PC-3 (cell line): ENCODE measurements around the gene HMCN2. TPM values are rescaled to one million over a fixed set of nuclear protein-coding genes. Genes with fewer than 3 reads are reported as not detected.

Source experiments
- ATAC-seq: fragments of 200-7000 bp; cut with Tn5 transposase; 2 replicates; pipeline ENCODE4 v1.9.1; 2020; ENCODE audit warnings: mild to moderate bottlenecking, moderate library complexity
- BruUV-seq: library from RNA; stranded (reverse); fragments of 400-500 nt; replicated peaks from 2 replicates; lab custom pipeline; 2021; lab: Mats Ljungman, UMichigan
- CTCF ChIA-PET: fragments of 300-600 bp; sonication (Branson Sonifier 250); formaldehyde crosslinking; loops from one replicate; lab custom pipeline; 2022; ENCODE audit warnings: antibody characterized with exemption; lab: Charles Lee
- POLR2A ChIA-PET: fragments of 300-600 bp; sonication (Branson Sonifier 250); formaldehyde crosslinking; loops from one replicate; lab custom pipeline; 2022; ENCODE audit warnings: antibody characterized with exemption; ENCODE audit not compliant: unreplicated experiment; lab: Charles Lee
- DNase-seq: peaks from one replicate; pipeline ENCODE4 v3.0.0-alpha.2; 2015
- H2AFZ ChIP-seq: fragments of 300-600 bp; sonication (generic); 2 replicates; pipeline ENCODE4 v1.6.0; 2016; ENCODE audit warnings: antibody characterized with exemption, low read length
- H3F3A ChIP-seq: fragments of 300-600 bp; sonication (generic); one replicate; pipeline ENCODE4 v1.6.0; 2017; ENCODE audit warnings: antibody characterized with exemption, low read length, control low read depth, mild to moderate bottlenecking; ENCODE audit not compliant: unreplicated experiment
- H3K27ac ChIP-seq: fragments of 300-600 bp; sonication (generic); 2 replicates; pipeline ENCODE4 v1.5.1; 2016; ENCODE audit warnings: mild to moderate bottlenecking, low read length
- H3K27me3 ChIP-seq: fragments of 300-600 bp; sonication (generic); 2 replicates; pipeline ENCODE4 v1.6.1; 2016; ENCODE audit warnings: low read length, mixed read lengths
- H3K36me3 ChIP-seq: fragments of 300-600 bp; sonication (generic); 2 replicates; pipeline ENCODE4 v1.6.1; 2016; ENCODE audit warnings: low read depth, mixed run types, low read length, mixed read lengths
- H3K4me1 ChIP-seq: fragments of 300-600 bp; sonication (generic); 2 replicates; pipeline ENCODE4 v1.5.1; 2016; ENCODE audit warnings: low read length; ENCODE audit not compliant: insufficient read depth
- H3K4me2 ChIP-seq: fragments of 300-600 bp; sonication (generic); 2 replicates; pipeline ENCODE4 v1.6.0; 2016; ENCODE audit warnings: low read length
- H3K4me3 ChIP-seq: fragments of 300-600 bp; sonication (generic); 2 replicates; pipeline ENCODE4 v1.5.1; 2016; ENCODE audit warnings: mild to moderate bottlenecking, low read length, mixed read lengths
- H3K79me2 ChIP-seq: fragments of 300-600 bp; sonication (generic); 2 replicates; pipeline ENCODE4 v1.6.1; 2017; ENCODE audit warnings: low read length, mixed read lengths
- H3K9ac ChIP-seq: fragments of 300-600 bp; sonication (generic); 2 replicates; pipeline ENCODE4 v1.6.0; 2016; ENCODE audit warnings: mild to moderate bottlenecking, low read length
- H3K9me2 ChIP-seq: fragments of 300-600 bp; sonication (generic); replicated peaks from 2 replicates; pipeline ENCODE4 v1.6.1; 2016; ENCODE audit warnings: mixed run types, low read length, mixed read lengths
- H3K9me3 ChIP-seq: fragments of 300-600 bp; sonication (generic); 2 replicates; pipeline ENCODE4 v1.6.1; 2016; ENCODE audit warnings: low read length, mixed read lengths
- H4K20me1 ChIP-seq: fragments of 300-600 bp; sonication (generic); 2 replicates; pipeline ENCODE4 v1.6.1; 2016; ENCODE audit warnings: low read length, mixed read lengths
- EZH2 ChIP-seq: fragments of 300-600 bp; sonication (generic); IDR thresholded peaks from one replicate; pipeline ENCODE4 v1.6.1; 2017; ENCODE audit warnings: antibody characterized with exemption, mild to moderate bottlenecking, low read length; ENCODE audit not compliant: unreplicated experiment
- EZH2phosphoT487 ChIP-seq: fragments of 300-600 bp; sonication (generic); IDR thresholded peaks from 2 replicates; pipeline ENCODE4 v1.6.1; 2018; ENCODE audit warnings: mild to moderate bottlenecking, antibody characterized with exemption, low read length, borderline replicate concordance
- intact Hi-C: fragments of 100-400 bp; cut with micrococcal nuclease; formaldehyde crosslinking; loops from 2 replicates; pipeline ENCODE4 v1.9.0; 2023
- total RNA-seq: library from RNA; depleted of rRNA; stranded (reverse); fragments of >200 nt; gene quantifications from 2 replicates; pipeline ENCODE4 v1.2.3, GENCODE V29; 2014
- TF ChIP-seq, protein P1 (sequence below): fragments of 300-600 bp; sonication (generic); conservative IDR thresholded peaks from 2 replicates; pipeline ENCODE4 v1.5.1; 2017; ENCODE audit warnings: antibody characterized with exemption, low read depth, mild to moderate bottlenecking, low read length

The HMCN2 gene
- total RNA-seq, 1 experiment from 2014 or later: 0.11 TPM

DNA sequence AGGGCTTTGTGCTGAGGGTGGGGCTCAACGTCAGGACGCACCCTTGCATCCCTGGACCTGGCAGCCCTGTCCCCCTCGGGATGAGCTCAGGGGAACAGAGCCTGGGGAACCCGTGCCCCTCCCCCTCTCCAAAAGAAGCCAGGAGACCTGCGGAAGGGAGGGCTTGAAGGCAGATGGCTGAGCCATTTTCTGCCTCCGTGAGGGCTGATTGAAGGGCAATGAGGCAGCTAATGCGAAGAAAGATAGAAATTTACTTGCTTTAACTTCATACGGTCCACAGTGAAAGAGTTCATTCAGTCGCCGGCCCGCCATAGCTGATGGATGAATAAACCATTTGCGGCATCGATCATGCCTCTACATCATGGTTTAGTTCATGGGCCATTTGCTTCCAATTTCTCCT, 208.0 kb downstream of the HMCN2 start:
- ChIA-PET CTCF (no interaction called here), POLR2A (no interaction called here)
- Histone ChIP-seq H3K27me3 (no peaks in the 10 kb centered on the region), H3K36me3 (no peaks in the 10 kb centered on the region), H3F3A (no peaks in the 10 kb centered on the region), H3K4me1 (no peaks in the 10 kb centered on the region), H3K79me2 (no peaks in the 10 kb centered on the region), H3K4me2 (no peak overlapping the region), H3K9ac (no peak overlapping the region), H4K20me1 (no peaks in the 10 kb centered on the region), H2AFZ (no peak overlapping the region), H3K27ac (no peak overlapping the region), H3K9me2 (no peaks in the 10 kb centered on the region), H3K4me3 (no peak overlapping the region), H3K9me3 (no peaks in the 10 kb centered on the region)
- ATAC-seq: no peak
- BruUV-seq: no TSS peak
- TF ChIP-seq EZH2phosphoT487 (no peak), EZH2 (no peak)
- TF ChIP-seq, protein P1, sequence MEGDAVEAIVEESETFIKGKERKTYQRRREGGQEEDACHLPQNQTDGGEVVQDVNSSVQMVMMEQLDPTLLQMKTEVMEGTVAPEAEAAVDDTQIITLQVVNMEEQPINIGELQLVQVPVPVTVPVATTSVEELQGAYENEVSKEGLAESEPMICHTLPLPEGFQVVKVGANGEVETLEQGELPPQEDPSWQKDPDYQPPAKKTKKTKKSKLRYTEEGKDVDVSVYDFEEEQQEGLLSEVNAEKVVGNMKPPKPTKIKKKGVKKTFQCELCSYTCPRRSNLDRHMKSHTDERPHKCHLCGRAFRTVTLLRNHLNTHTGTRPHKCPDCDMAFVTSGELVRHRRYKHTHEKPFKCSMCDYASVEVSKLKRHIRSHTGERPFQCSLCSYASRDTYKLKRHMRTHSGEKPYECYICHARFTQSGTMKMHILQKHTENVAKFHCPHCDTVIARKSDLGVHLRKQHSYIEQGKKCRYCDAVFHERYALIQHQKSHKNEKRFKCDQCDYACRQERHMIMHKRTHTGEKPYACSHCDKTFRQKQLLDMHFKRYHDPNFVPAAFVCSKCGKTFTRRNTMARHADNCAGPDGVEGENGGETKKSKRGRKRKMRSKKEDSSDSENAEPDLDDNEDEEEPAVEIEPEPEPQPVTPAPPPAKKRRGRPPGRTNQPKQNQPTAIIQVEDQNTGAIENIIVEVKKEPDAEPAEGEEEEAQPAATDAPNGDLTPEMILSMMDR: no peak
- DNase-seq: no peak
- intact Hi-C loops: no loop called here

DNA sequence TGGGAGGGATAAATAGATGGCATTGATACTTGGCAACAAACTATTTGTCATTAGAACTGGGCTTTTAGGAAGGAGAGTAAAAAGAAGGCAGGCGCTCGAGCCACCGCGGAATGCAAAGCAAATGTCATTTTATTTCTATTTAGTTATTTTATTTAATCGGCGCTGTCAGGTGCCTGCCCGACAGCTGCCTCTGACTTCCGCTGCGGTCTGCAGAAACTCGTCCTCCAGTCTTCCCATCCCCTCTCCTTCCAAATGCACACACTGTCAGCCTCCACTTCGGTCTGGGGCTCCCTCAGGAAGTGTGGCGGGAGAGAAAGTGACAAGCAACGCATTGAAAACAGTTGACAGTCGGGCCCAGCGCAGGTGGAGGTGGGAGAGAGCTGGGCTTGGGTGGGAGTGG, 208.5 kb downstream of the HMCN2 start:
- DNase-seq (no peak), ATAC-seq (no peak)
- H3F3A ChIP-seq: no peaks in the 10 kb centered on the region
- ChIA-PET CTCF (no interaction called here), POLR2A (no interaction called here)
- H3K79me2 ChIP-seq: no peaks in the 10 kb centered on the region
- no peaks in the 10 kb centered on the region for H3K9me3 ChIP-seq
- no peak overlapping the region for H3K9ac ChIP-seq
- H3K9me2 ChIP-seq: no peaks in the 10 kb centered on the region
- H3K4me2 ChIP-seq: no peak overlapping the region
- H3K4me3 ChIP-seq: no peak overlapping the region
- no peak overlapping the region for H3K27ac ChIP-seq
- BruUV-seq: no TSS peak
- intact Hi-C loops: no loop called here
- H4K20me1 ChIP-seq: no peaks in the 10 kb centered on the region
- H2AFZ ChIP-seq: no peak overlapping the region
- H3K4me1 ChIP-seq: no peaks in the 10 kb centered on the region
- TF ChIP-seq, protein P1: no peak
- TF ChIP-seq EZH2 (no peak), EZH2phosphoT487 (no peak)
- H3K27me3 ChIP-seq: no peaks in the 10 kb centered on the region
- H3K36me3 ChIP-seq: no peaks in the 10 kb centered on the region

DNA sequence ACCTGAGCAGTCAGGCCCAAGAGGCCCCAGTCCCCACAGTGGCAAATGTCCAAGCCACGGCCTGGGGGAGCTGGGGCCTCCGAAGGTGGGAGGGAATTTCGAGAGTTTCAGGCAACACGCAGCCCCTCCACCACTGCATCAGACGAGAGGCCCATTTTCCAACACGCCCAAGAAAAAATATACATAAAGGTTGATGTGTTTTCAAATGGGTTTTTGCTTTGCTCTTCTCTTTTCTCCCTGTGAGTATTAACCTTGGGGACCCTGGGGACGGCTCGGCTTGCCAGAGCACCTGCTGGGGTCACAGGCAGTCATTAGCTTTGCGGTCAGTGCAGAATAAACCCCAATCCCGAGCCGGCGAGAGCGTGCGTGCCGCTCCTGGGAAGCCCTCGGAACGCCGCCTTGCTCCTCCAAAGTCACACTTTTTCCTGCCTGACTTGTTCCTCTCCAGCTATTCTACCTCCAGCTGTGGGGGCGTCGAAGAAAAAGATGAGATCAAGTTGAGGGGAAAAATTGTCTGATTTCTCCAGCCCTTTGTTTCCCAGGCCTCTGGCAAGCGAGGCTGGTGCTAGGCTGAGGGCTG, 210.7 kb downstream of the HMCN2 start:
- ATAC-seq (no peak), DNase-seq (no peak)
- Histone ChIP-seq H3F3A (no peaks in the 10 kb centered on the region), H3K9me3 (no peaks in the 10 kb centered on the region), H3K9me2 (no peaks in the 10 kb centered on the region), H4K20me1 (no peaks in the 10 kb centered on the region), H3K36me3 (no peaks in the 10 kb centered on the region), H3K4me3 (no peak overlapping the region), H3K4me1 (no peaks in the 10 kb centered on the region), H3K9ac (no peak overlapping the region), H3K27me3 (no peaks in the 10 kb centered on the region), H3K79me2 (no peaks in the 10 kb centered on the region), H3K27ac (no peak overlapping the region), H2AFZ (no peak overlapping the region), H3K4me2 (no peak overlapping the region)
- intact Hi-C loops: no loop called here
- no TSS peak for BruUV-seq
- CTCF ChIA-PET: no interaction called here
- TF ChIP-seq, protein P1: no peak
- TF ChIP-seq EZH2 (no peak), EZH2phosphoT487 (no peak)
- POLR2A ChIA-PET: no interaction called here
